ENCODE data around the gene OLFM1.

OLFM1 gene

GRCh38 chr9:135096408-135096895, 9.0 kb downstream of the OLFM1 start:
- Histone ChIP-seq H3K4me2 (no peak overlapping the region), H3K9ac (no peak overlapping the region), H3K79me2 (ENCODE audit: insufficient read depth, low read depth) (no peaks in the 10 kb centered on the region), H3K27ac (no peak overlapping the region), H3K4me1 (ENCODE audit: low read depth, poor library complexity, severe bottlenecking) (no peaks in the 10 kb centered on the region), H3K27me3 (ENCODE audit: insufficient read depth, low read depth) (peaks cover 29% of the 10 kb centered on the region; the same call in 1 of the 2 replicates), H2AFZ (ENCODE audit: low read depth) (no peak overlapping the region), H3K4me3 (IDR thresholded peaks at IDR 0.05; ENCODE audit: insufficient read depth, low read depth, low read length) (no peak overlapping the region), H4K20me1 (ENCODE audit: insufficient read depth) (no peaks in the 10 kb centered on the region), H3K36me3 (ENCODE audit: insufficient read depth) (no peaks in the 10 kb centered on the region)
- no peak for TF ChIP-seq CTCF (conservative IDR thresholded peaks at IDR 0.05; ENCODE audit: low read depth, low read length)

GRCh38 chr9:135098400-135099105, 11.1 kb downstream of the OLFM1 start:
- no peak for TF ChIP-seq CTCF (conservative IDR thresholded peaks at IDR 0.05; ENCODE audit: low read depth, low read length)
- no peaks in the 10 kb centered on the region for H3K4me1 ChIP-seq (ENCODE audit: low read depth, poor library complexity, severe bottlenecking)

GRCh38 chr9:135099574-135099973, 12.1 kb downstream of the OLFM1 start:
- Histone ChIP-seq H3K4me2 (no peak overlapping the region), H3K27me3 (ENCODE audit: insufficient read depth, low read depth) (peaks cover 28% of the 10 kb centered on the region; the same call in 1 of the 2 replicates), H3K9ac (no peak overlapping the region), H3K79me2 (ENCODE audit: insufficient read depth, low read depth) (no peaks in the 10 kb centered on the region), H3K27ac (no peak overlapping the region), H3K36me3 (ENCODE audit: insufficient read depth) (no peaks in the 10 kb centered on the region), H3K4me1 (ENCODE audit: low read depth, poor library complexity, severe bottlenecking) (no peaks in the 10 kb centered on the region), H4K20me1 (ENCODE audit: insufficient read depth) (no peaks in the 10 kb centered on the region), H2AFZ (ENCODE audit: low read depth) (no peak overlapping the region), H3K4me3 (IDR thresholded peaks at IDR 0.05; ENCODE audit: insufficient read depth, low read depth, low read length) (no peak overlapping the region)
- no peak for TF ChIP-seq CTCF (conservative IDR thresholded peaks at IDR 0.05; ENCODE audit: low read depth, low read length)

More at GRCh38 chr9:135098400-135099105, 11.1 kb downstream of the OLFM1 start:
- H3K27ac ChIP-seq = no peak overlapping the region
- H2AFZ ChIP-seq (ENCODE audit: low read depth) = no peak overlapping the region
- H3K79me2 ChIP-seq (ENCODE audit: insufficient read depth, low read depth) = no peaks in the 10 kb centered on the region
- H3K9ac ChIP-seq = no peak overlapping the region
- no peak overlapping the region for H3K4me2 ChIP-seq
- H3K27me3 ChIP-seq (ENCODE audit: insufficient read depth, low read depth) = peaks cover 26% of the 10 kb centered on the region; the same call in 1 of the 2 replicates
- H3K4me3 ChIP-seq (IDR thresholded peaks at IDR 0.05; ENCODE audit: insufficient read depth, low read depth, low read length) = no peak overlapping the region
- H4K20me1 ChIP-seq (ENCODE audit: insufficient read depth) = no peaks in the 10 kb centered on the region
- H3K36me3 ChIP-seq (ENCODE audit: insufficient read depth) = no peaks in the 10 kb centered on the region

- H3K9ac ChIP-seq = no peak overlapping the region
- no peak overlapping the region for H2AFZ ChIP-seq (ENCODE audit: low read depth)
- no peak overlapping the region for H3K4me3 ChIP-seq (IDR thresholded peaks at IDR 0.05; ENCODE audit: insufficient read depth, low read depth, low read length)
- no peaks in the 10 kb centered on the region for H3K36me3 ChIP-seq (ENCODE audit: insufficient read depth)
- TF ChIP-seq CTCF (conservative IDR thresholded peaks at IDR 0.05; ENCODE audit: low read depth, low read length) = no peak
- no peaks in the 10 kb centered on the region for H4K20me1 ChIP-seq (ENCODE audit: insufficient read depth)
- no peak overlapping the region for H3K4me2 ChIP-seq
- H3K4me1 ChIP-seq (ENCODE audit: low read depth, poor library complexity, severe bottlenecking) = no peaks in the 10 kb centered on the region
- no peaks in the 10 kb centered on the region for H3K79me2 ChIP-seq (ENCODE audit: insufficient read depth, low read depth)
- H3K27ac ChIP-seq = no peak overlapping the region
- peaks cover 23% of the 10 kb centered on the region; the same call in 1 of the 2 replicates for H3K27me3 ChIP-seq (ENCODE audit: insufficient read depth, low read depth)
These were observed 12.8 kb downstream of the OLFM1 start for GRCh38 chr9:135100241-135100681.

All from KMS-11 (cell line).